ENCODE results near the gene FRS2. TPM values are rescaled to one million over a fixed set of nuclear protein-coding genes. Genes with fewer than 3 reads are reported as not detected.

The FRS2 gene
- total RNA-seq, 2 donors from 2014 or later = 39.5 to 65.6 TPM

- Histone ChIP-seq H3K27me3 (replicated peaks; ENCODE audit: insufficient read depth) (no peaks in the 10 kb centered on the region), H3K36me3 (no peaks in the 10 kb centered on the region), H3K9me3 (no peaks in the 10 kb centered on the region), H3K4me3 (no peak overlapping the region), H3K27ac (no peak overlapping the region), H3K4me1 (replicated peaks) (peaks cover 4% of the 10 kb centered on the region)
- intact Hi-C loops (cut with DNase I) = no loop called here
- WGBS = 56% methylated on average over 7 of the region's 7 CpGs
- no peak for TF ChIP-seq CTCF (IDR thresholded peaks at IDR 0.05)
- no peak for TF ChIP-seq POLR2AphosphoS5 (IDR thresholded peaks at IDR 0.05)
- DNase-seq (ENCODE audit: low spot score) = no peak
Measured at GRCh38 chr12:69468237-69469026, 1.8 kb upstream of the FRS2 start.

- H3K36me3 ChIP-seq = no peaks in the 10 kb centered on the region
- H3K4me1 ChIP-seq (replicated peaks) = peaks cover 4% of the 10 kb centered on the region
- intact Hi-C loops (cut with DNase I) = loop anchor here (5.0 to 10.0 kb wide), 2 partner anchors 65 to 117 kb away; partner anchors contain the start of gene CCT2
Measured at GRCh38 chr12:69469854-69470188, 367 bp upstream of the FRS2 start.

GRCh38 chr12:69471076-69471430, 865 bp downstream of the FRS2 start:
- WGBS = under 1% methylated on average over 7 of the region's 7 CpGs
- peaks cover 4% of the 10 kb centered on the region for H3K4me1 ChIP-seq (replicated peaks)
- H3K9me3 ChIP-seq = no peaks in the 10 kb centered on the region
- H3K27me3 ChIP-seq (replicated peaks; ENCODE audit: insufficient read depth) = no peaks in the 10 kb centered on the region
- H3K36me3 ChIP-seq = no peaks in the 10 kb centered on the region
- H3K27ac ChIP-seq = peak overlapping the region; percentile 90 to 91
- peak overlapping the region; percentile 83 to 93 for H3K4me3 ChIP-seq
- intact Hi-C loops (cut with DNase I) = loop anchor here (5.0 to 10.0 kb wide), 2 partner anchors 64 to 116 kb away; partner anchors contain the start of gene CCT2
- DNase-seq (ENCODE audit: low spot score) = no peak
- TF ChIP-seq POLR2AphosphoS5 (IDR thresholded peaks at IDR 0.05) (no peak), POLR2A (IDR thresholded peaks at IDR 0.05) (no peak), CTCF (IDR thresholded peaks at IDR 0.05) (no peak)

More at GRCh38 chr12:69469854-69470188, 367 bp upstream of the FRS2 start:
- Histone ChIP-seq H3K27ac (peak overlapping the region; percentile 90 to 91), H3K9me3 (no peaks in the 10 kb centered on the region), H3K27me3 (replicated peaks; ENCODE audit: insufficient read depth) (no peaks in the 10 kb centered on the region), H3K4me3 (peak overlapping the region; percentile 83 to 93)
- TF ChIP-seq POLR2AphosphoS5 (IDR thresholded peaks at IDR 0.05) = no peak
- TF ChIP-seq CTCF (IDR thresholded peaks at IDR 0.05) = no peak
- TF ChIP-seq POLR2A (IDR thresholded peaks at IDR 0.05) = no peak
- WGBS = 12% methylated on average over 10 of the region's 10 CpGs
- no peak for DNase-seq (ENCODE audit: low spot score)

GRCh38 chr12:69471667-69472385, 1.6 kb downstream of the FRS2 start:
- TF ChIP-seq CTCF (IDR thresholded peaks at IDR 0.05) = no peak
- no peak for TF ChIP-seq POLR2A (IDR thresholded peaks at IDR 0.05)
- TF ChIP-seq POLR2AphosphoS5 (IDR thresholded peaks at IDR 0.05) = no peak
- Histone ChIP-seq H3K9me3 (no peaks in the 10 kb centered on the region), H3K4me1 (replicated peaks) (peaks cover 4% of the 10 kb centered on the region), H3K27ac (no peak overlapping the region), H3K4me3 (peak overlapping the region in 1 of 2 donors; percentile 83), H3K27me3 (replicated peaks; ENCODE audit: insufficient read depth) (no peaks in the 10 kb centered on the region), H3K36me3 (no peaks in the 10 kb centered on the region)
- intact Hi-C loops (cut with DNase I) = loop anchor here (5.0 to 10.0 kb wide), 2 partner anchors 63 to 115 kb away; partner anchors contain the start of gene CCT2
- DNase-seq (ENCODE audit: low spot score) = no peak
- WGBS = 61% methylated on average over 5 of the region's 5 CpGs

All from prostate gland (tissue), 2 donors.